Measurements from ENCODE around the gene CFAP74. TPM values are rescaled to one million over a fixed set of nuclear protein-coding genes. Genes with fewer than 3 reads are reported as not detected.

The CFAP74 gene
- total RNA-seq, 1 experiment from 2014 or later: not detected

DNA sequence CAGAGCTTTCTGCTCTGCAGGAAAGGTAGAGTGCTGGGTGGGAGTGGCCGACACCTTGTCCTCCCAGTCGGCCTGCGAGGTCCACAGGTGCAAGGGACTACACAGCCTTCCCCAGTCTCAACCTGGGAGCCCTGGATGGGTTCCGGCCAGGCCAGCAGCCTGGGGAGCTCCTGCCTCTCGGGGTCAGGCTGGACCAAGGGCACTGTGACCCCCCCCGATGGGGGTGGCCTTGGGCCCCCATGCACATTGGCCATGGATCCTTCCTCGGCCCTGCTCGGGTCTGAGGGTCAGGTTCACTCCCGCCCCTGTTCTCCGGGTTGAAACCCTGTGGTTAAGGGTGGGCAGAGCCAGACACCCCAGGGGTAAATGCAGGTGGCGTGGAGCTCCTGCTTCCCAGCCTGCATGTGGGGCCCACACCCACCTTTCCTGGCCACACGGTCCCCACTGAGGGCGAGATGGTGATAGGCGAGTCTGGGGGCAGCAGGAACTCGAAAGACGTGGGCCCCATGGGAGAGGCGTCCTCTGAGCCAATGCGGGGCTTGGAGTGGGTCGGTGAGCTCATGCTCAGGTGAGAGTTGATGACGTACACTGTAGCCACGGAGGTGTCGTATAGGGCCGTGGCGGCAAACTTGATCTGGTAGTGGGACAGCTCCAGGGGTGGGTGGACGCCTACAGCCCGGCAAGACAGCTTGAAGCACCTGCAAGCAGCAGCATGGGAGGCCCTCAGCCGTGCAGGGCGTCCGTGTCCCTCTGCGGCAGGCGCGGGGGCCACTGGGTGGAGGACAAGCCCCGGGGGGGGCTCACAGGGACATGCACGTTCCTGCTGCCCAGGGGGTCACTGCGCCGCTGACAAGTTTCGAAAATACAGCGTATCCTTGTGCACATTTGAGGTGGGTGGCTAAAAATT lies 73.7 kb downstream of the CFAP74 start:
- no peaks in the 10 kb centered on the region for H3K9me2 ChIP-seq (replicated peaks; ENCODE audit: low read length)
- DNase-seq (no peak), ATAC-seq (no peak)
- H2AFZ ChIP-seq (ENCODE audit: low read length): no peak overlapping the region
- BruUV-seq (replicated peaks): no TSS peak
- intact Hi-C loops (cut with micrococcal nuclease): no loop called here
- no peaks in the 10 kb centered on the region for H3K4me1 ChIP-seq (ENCODE audit: insufficient read depth, low read length)
- TF ChIP-seq, protein P1, sequence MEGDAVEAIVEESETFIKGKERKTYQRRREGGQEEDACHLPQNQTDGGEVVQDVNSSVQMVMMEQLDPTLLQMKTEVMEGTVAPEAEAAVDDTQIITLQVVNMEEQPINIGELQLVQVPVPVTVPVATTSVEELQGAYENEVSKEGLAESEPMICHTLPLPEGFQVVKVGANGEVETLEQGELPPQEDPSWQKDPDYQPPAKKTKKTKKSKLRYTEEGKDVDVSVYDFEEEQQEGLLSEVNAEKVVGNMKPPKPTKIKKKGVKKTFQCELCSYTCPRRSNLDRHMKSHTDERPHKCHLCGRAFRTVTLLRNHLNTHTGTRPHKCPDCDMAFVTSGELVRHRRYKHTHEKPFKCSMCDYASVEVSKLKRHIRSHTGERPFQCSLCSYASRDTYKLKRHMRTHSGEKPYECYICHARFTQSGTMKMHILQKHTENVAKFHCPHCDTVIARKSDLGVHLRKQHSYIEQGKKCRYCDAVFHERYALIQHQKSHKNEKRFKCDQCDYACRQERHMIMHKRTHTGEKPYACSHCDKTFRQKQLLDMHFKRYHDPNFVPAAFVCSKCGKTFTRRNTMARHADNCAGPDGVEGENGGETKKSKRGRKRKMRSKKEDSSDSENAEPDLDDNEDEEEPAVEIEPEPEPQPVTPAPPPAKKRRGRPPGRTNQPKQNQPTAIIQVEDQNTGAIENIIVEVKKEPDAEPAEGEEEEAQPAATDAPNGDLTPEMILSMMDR (conservative IDR thresholded peaks at IDR 0.05; ENCODE audit: low read depth, low read length): no peak
- TF ChIP-seq EZH2 (IDR thresholded peaks at IDR 0.05; ENCODE audit: low read length, unreplicated experiment): no peak
- TF ChIP-seq EZH2phosphoT487 (IDR thresholded peaks at IDR 0.05; ENCODE audit: borderline replicate concordance, low read length): no peak
- H3K4me2 ChIP-seq (ENCODE audit: low read length): no peak overlapping the region
- no peak overlapping the region for H3K9ac ChIP-seq (ENCODE audit: low read length)
- H3K79me2 ChIP-seq (ENCODE audit: low read length): no peaks in the 10 kb centered on the region
- no peaks in the 10 kb centered on the region for H3F3A ChIP-seq (ENCODE audit: low read length, unreplicated experiment)
- H3K4me3 ChIP-seq (ENCODE audit: low read length): no peak overlapping the region
- H3K27ac ChIP-seq (ENCODE audit: low read length): no peak overlapping the region
- H3K27me3 ChIP-seq (ENCODE audit: low read length): no peaks in the 10 kb centered on the region
- ChIA-PET POLR2A (ENCODE audit: unreplicated experiment) (no interaction called here), CTCF (no interaction called here)
- H3K9me3 ChIP-seq (ENCODE audit: low read length): no peaks in the 10 kb centered on the region
- no peaks in the 10 kb centered on the region for H3K36me3 ChIP-seq (ENCODE audit: low read depth, low read length)
- no peaks in the 10 kb centered on the region for H4K20me1 ChIP-seq (ENCODE audit: low read length)

DNA sequence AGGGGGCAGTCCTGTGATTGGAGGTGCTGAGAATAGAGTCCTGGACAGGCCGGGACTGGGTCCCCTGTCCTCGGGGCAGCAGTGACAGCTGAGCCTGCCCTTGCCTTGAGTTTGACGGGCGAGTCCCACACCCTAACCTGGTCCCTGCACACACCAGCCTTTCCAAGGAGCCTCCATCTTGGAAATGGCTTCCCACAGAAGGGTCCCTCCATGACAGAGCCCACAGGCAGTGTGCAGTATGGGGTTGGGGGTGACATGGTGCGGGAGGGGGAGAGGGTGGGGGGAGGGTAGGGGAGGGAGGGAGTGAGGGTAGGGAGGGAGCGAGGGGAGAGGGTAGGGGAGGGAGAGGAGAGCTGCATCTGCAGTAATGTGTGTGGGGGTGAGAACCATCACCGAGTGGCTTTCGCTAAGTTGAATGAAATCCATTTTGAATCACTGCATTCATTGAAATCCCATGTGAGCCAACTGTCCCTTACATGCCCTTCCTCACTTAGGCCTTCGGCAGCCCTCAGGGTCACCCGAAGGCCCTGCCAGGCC lies 74.4 kb downstream of the CFAP74 start:
- intact Hi-C loops (cut with micrococcal nuclease): no loop called here
- POLR2A ChIA-PET (ENCODE audit: unreplicated experiment): no interaction called here

More for the DNA sequence above, 74.4 kb downstream of the CFAP74 start:
- DNase-seq: no peak
- Histone ChIP-seq H3K79me2 (ENCODE audit: low read length) (no peaks in the 10 kb centered on the region), H3K27me3 (ENCODE audit: low read length) (no peaks in the 10 kb centered on the region), H3K9ac (ENCODE audit: low read length) (no peak overlapping the region), H3K9me2 (replicated peaks; ENCODE audit: low read length) (no peaks in the 10 kb centered on the region), H3K4me3 (ENCODE audit: low read length) (no peak overlapping the region), H4K20me1 (ENCODE audit: low read length) (no peaks in the 10 kb centered on the region), H3K9me3 (ENCODE audit: low read length) (no peaks in the 10 kb centered on the region), H2AFZ (ENCODE audit: low read length) (no peak overlapping the region), H3F3A (ENCODE audit: low read length, unreplicated experiment) (no peaks in the 10 kb centered on the region), H3K27ac (ENCODE audit: low read length) (no peak overlapping the region), H3K4me2 (ENCODE audit: low read length) (no peak overlapping the region), H3K4me1 (ENCODE audit: insufficient read depth, low read length) (no peaks in the 10 kb centered on the region), H3K36me3 (ENCODE audit: low read depth, low read length) (no peaks in the 10 kb centered on the region)
- no peak for ATAC-seq
- TF ChIP-seq, protein P1 (conservative IDR thresholded peaks at IDR 0.05; ENCODE audit: low read depth, low read length): no peak
- no peak for TF ChIP-seq EZH2 (IDR thresholded peaks at IDR 0.05; ENCODE audit: low read length, unreplicated experiment)
- no peak for TF ChIP-seq EZH2phosphoT487 (IDR thresholded peaks at IDR 0.05; ENCODE audit: borderline replicate concordance, low read length)
- BruUV-seq (replicated peaks): no TSS peak
- CTCF ChIA-PET: no interaction called here

All from PC-3 (cell line).